HepG2 (cell line): Measurements from ENCODE around the gene ZNF554. TPM values are rescaled to one million over a fixed set of nuclear protein-coding genes. Genes with fewer than 3 reads are reported as not detected.

Source experiments
- ARID5B ChIP-seq: IDR thresholded peaks from 2 replicates; pipeline ENCODE4 v1.4.0; 2020; ENCODE audit warnings: mild to moderate bottlenecking, missing genetic modification reagents
- KLF11 ChIP-seq: IDR thresholded peaks from 2 replicates; pipeline ENCODE4 v1.6.1; 2016; ENCODE audit warnings: missing compliant biosample characterization
- NFIB ChIP-seq: sonication (generic); formaldehyde crosslinking; IDR thresholded peaks from 2 replicates; pipeline ENCODE4 v1.9.0; 2021; ENCODE audit warnings: missing genetic modification reagents, mild to moderate bottlenecking, borderline replicate concordance
- NR0B2 ChIP-seq: sonication (generic); formaldehyde crosslinking; IDR thresholded peaks from 2 replicates; pipeline ENCODE4 v1.4.0; 2020; ENCODE audit warnings: mild to moderate bottlenecking, missing genetic modification reagents
- REXO4 ChIP-seq: sonication (generic); formaldehyde crosslinking; IDR thresholded peaks from 2 replicates; pipeline ENCODE4 v1.8.0; 2022; ENCODE audit warnings: missing genetic modification reagents, mild to moderate bottlenecking, borderline replicate concordance
- RORA ChIP-seq: sonication (generic); formaldehyde crosslinking; IDR thresholded peaks from 2 replicates; pipeline ENCODE4 v1.5.0; 2020; ENCODE audit warnings: mild to moderate bottlenecking, missing genetic modification reagents, moderate library complexity
- ZFY ChIP-seq: sonication (generic); formaldehyde crosslinking; IDR thresholded peaks from 2 replicates; pipeline ENCODE4 v1.4.0; 2020; ENCODE audit warnings: missing genetic modification reagents
- polyA plus RNA-seq, 8 experiments: library from polyadenylated mRNA; depleted of rRNA in 3 of 8; stranded (reverse) in 7 of 8; unstranded in 1 of 8; fragments of >200 nt; fragmentation: Illumina TruSeq in 4 of 8; extraction: Trizol in 4 of 8; gene quantifications; 2 replicates each; pipeline versions ENCODE4 v1.2.1 to v1.2.3, GENCODE V29; 2011 to 2016; ENCODE audit warnings: low read depth in 4 of 8, missing spikeins in 1 of 8, mixed read lengths in 1 of 8; ENCODE audit not compliant: insufficient read depth in 1 of 8
- total RNA-seq, 5 experiments: library from RNA; depleted of rRNA; stranded (reverse); fragments of >200 nt; fragmentation: Illumina TruSeq; extraction: Trizol; gene quantifications; 2 replicates each; pipeline ENCODE4 v1.2.3, GENCODE V29; 2016; ENCODE audit warnings: low read depth in 1 of 5
- TF ChIP-seq, protein P1 (sequence below), 2 experiments: fragments of 450-650 bp in 1 of 2; sonication (generic) in 1 of 2; formaldehyde crosslinking in 1 of 2; IDR thresholded peaks; 2 replicates each; pipeline versions ENCODE4 v1.6.1 to v1.8.0; 2016 to 2022; ENCODE audit warnings: antibody characterized with exemption in 1 of 2, mild to moderate bottlenecking in 1 of 2, missing genetic modification reagents in 1 of 2
- TF ChIP-seq, protein P2 (sequence below): sonication (generic); formaldehyde crosslinking; IDR thresholded peaks from 2 replicates; pipeline ENCODE4 v1.8.1; 2023; ENCODE audit warnings: mild to moderate bottlenecking, missing genetic modification reagents

ZNF554 gene
- total and polyA plus RNA-seq, 2 of the 13 experiments (the other 11 are each of a cell fraction or from before 2014, with no cell fraction given): 2.2 to 2.7 TPM

GRCh38 chr19:2811221-2811722, 8.4 kb upstream of the ZNF554 start (continued):
- TF ChIP-seq, protein P1, sequence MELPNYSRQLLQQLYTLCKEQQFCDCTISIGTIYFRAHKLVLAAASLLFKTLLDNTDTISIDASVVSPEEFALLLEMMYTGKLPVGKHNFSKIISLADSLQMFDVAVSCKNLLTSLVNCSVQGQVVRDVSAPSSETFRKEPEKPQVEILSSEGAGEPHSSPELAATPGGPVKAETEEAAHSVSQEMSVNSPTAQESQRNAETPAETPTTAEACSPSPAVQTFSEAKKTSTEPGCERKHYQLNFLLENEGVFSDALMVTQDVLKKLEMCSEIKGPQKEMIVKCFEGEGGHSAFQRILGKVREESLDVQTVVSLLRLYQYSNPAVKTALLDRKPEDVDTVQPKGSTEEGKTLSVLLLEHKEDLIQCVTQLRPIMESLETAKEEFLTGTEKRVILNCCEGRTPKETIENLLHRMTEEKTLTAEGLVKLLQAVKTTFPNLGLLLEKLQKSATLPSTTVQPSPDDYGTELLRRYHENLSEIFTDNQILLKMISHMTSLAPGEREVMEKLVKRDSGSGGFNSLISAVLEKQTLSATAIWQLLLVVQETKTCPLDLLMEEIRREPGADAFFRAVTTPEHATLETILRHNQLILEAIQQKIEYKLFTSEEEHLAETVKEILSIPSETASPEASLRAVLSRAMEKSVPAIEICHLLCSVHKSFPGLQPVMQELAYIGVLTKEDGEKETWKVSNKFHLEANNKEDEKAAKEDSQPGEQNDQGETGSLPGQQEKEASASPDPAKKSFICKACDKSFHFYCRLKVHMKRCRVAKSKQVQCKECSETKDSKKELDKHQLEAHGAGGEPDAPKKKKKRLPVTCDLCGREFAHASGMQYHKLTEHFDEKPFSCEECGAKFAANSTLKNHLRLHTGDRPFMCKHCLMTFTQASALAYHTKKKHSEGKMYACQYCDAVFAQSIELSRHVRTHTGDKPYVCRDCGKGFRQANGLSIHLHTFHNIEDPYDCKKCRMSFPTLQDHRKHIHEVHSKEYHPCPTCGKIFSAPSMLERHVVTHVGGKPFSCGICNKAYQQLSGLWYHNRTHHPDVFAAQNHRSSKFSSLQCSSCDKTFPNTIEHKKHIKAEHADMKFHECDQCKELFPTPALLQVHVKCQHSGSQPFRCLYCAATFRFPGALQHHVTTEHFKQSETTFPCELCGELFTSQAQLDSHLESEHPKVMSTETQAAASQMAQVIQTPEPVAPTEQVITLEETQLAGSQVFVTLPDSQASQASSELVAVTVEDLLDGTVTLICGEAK (IDR thresholded peaks at IDR 0.05): no peak
- TF ChIP-seq, protein P1 (CRISPR knock-in tag; IDR thresholded peaks at IDR 0.05): peak; percentile 71; the same call in 1 of the 2 replicates
- TF ChIP-seq, protein P2, sequence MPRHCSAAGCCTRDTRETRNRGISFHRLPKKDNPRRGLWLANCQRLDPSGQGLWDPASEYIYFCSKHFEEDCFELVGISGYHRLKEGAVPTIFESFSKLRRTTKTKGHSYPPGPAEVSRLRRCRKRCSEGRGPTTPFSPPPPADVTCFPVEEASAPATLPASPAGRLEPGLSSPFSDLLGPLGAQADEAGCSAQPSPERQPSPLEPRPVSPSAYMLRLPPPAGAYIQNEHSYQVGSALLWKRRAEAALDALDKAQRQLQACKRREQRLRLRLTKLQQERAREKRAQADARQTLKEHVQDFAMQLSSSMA (CRISPR knock-in tag): no peak
- TF ChIP-seq REXO4 (CRISPR knock-in tag): no peak
- TF ChIP-seq NFIB (CRISPR knock-in tag): no peak
- TF ChIP-seq ZFY (CRISPR knock-in tag): peak; percentile 64; the same call in 1 of the 2 replicates
- TF ChIP-seq KLF11 (CRISPR knock-in tag): no peak
- TF ChIP-seq RORA (CRISPR knock-in tag): no peak
- TF ChIP-seq NR0B2 (CRISPR knock-in tag): no peak
- TF ChIP-seq ARID5B (CRISPR knock-in tag): peak; percentile 57; the same call in 1 of the 2 replicates
